K562 (cell line): ENCODE results near the gene ANKRD27. TPM values are rescaled to one million over a fixed set of nuclear protein-coding genes. Genes with fewer than 3 reads are reported as not detected.
A peak's percentile ranks its signal among the peaks of the same experiment; 100 is the strongest.

Experiments used
- CEBPG ChIP-seq, 3 experiments: fragments of 200-800 bp in 1 of 3; sonication (Bioruptor generic) in 1 of 3; sonication (generic) in 1 of 3; formaldehyde crosslinking in 1 of 3; IDR thresholded peaks in 2 of 3; conservative IDR thresholded peaks in 1 of 3; 2 replicates each; pipeline versions ENCODE4 v1.6.1 to v1.8.0; 2016 to 2022; ENCODE audit warnings: missing compliant biosample characterization in 2 of 3, missing genetic modification characterization in 2 of 3, mild to moderate bottlenecking in 1 of 3, missing genetic modification reagents in 1 of 3
- CHD2 ChIP-seq: IDR thresholded peaks from 2 replicates; pipeline ENCODE4 v1.6.1; 2011; ENCODE audit warnings: low read depth, low read length
- CTBP1 ChIP-seq: fragments of 450-650 bp; IDR thresholded peaks from 2 replicates; pipeline ENCODE4 v1.6.1; 2016; ENCODE audit warnings: borderline replicate concordance
- ESRRB ChIP-seq: fragments of 250-450 bp; sonication (Bioruptor Pico); IDR thresholded peaks from 2 replicates; pipeline ENCODE4 v1.5.0; 2020; ENCODE audit warnings: mild to moderate bottlenecking, moderate library complexity, borderline replicate concordance
- HDAC1 ChIP-seq, 2 experiments: fragments of 450-650 bp; IDR thresholded peaks; 2 replicates each; pipeline ENCODE4 v1.6.1; 2016 to 2017; ENCODE audit warnings: inconsistent platforms in 1 of 2, mild to moderate bottlenecking in 1 of 2, moderate library complexity in 1 of 2
- KDM4B ChIP-seq, 2 experiments: fragments of 450-650 bp in 1 of 2; sonication (generic) in 1 of 2; IDR thresholded peaks; 2 replicates each; pipeline ENCODE4 v1.6.1; 2016 to 2017; ENCODE audit warnings: borderline replicate concordance in 2 of 2, antibody characterized with exemption in 1 of 2, low read depth in 1 of 2, mild to moderate bottlenecking in 1 of 2
- KLF1 ChIP-seq: fragments of 450-650 bp; IDR thresholded peaks from 2 replicates; pipeline ENCODE4 v1.6.1; 2016; ENCODE audit warnings: missing genetic modification characterization, missing compliant biosample characterization
- LEF1 ChIP-seq: fragments of 450-650 bp; IDR thresholded peaks from 2 replicates; pipeline ENCODE4 v1.6.1; 2016; ENCODE audit warnings: mild to moderate bottlenecking
- MBD2 ChIP-seq: sonication (generic); IDR thresholded peaks from 2 replicates; pipeline ENCODE4 v1.6.1; 2016; ENCODE audit warnings: low read depth, borderline replicate concordance
- MXI1 ChIP-seq: IDR thresholded peaks from 2 replicates; pipeline ENCODE4 v1.6.1; 2011; ENCODE audit warnings: low read depth, mild to moderate bottlenecking, improper control_type of control experiment, low read length
- NEUROD1 ChIP-seq: fragments of 150-350 bp; IDR thresholded peaks from 2 replicates; pipeline ENCODE4 v1.6.1; 2014; ENCODE audit warnings: borderline replicate concordance, low read length, low read depth; ENCODE audit not compliant: partially characterized antibody
- NR1H2 ChIP-seq: sonication (generic); formaldehyde crosslinking; IDR thresholded peaks from 2 replicates; pipeline ENCODE4 v1.4.0; 2020; ENCODE audit warnings: mild to moderate bottlenecking, missing genetic modification reagents
- NR2C2 ChIP-seq, 2 experiments: fragments of 200-800 bp in 1 of 2; sonication (Bioruptor generic) in 1 of 2; sonication (generic) in 1 of 2; formaldehyde crosslinking in 1 of 2; IDR thresholded peaks; 2 replicates each; pipeline versions ENCODE4 v1.6.1 to v1.8.0; 2016 to 2022; ENCODE audit warnings: mild to moderate bottlenecking in 1 of 2, missing compliant biosample characterization in 1 of 2, missing genetic modification characterization in 1 of 2, missing genetic modification reagents in 1 of 2
- PPARD ChIP-seq: fragments of 250-450 bp; sonication (Bioruptor Pico); IDR thresholded peaks from 2 replicates; pipeline ENCODE4 v1.8.0; 2022; ENCODE audit warnings: inconsistent platforms, mild to moderate bottlenecking, moderate library complexity
- RBBP5 ChIP-seq: fragments of 200-600 bp; sonication (generic); IDR thresholded peaks from 2 replicates; pipeline ENCODE4 v1.6.1; 2012; ENCODE audit warnings: borderline replicate concordance, mild to moderate bottlenecking, low read length, control low read depth, inconsistent platforms; ENCODE audit not compliant: insufficient read depth, poor library complexity, severe bottlenecking
- RBM22 ChIP-seq: fragments of 200-400 bp; formaldehyde crosslinking; IDR thresholded peaks from 2 replicates; pipeline ENCODE4 v1.6.1; 2018; ENCODE audit warnings: low read length, low read depth; ENCODE audit not compliant: poor library complexity, severe bottlenecking
- SMAD4 ChIP-seq: fragments of 250-450 bp; sonication (Bioruptor Pico); conservative IDR thresholded peaks from 2 replicates; pipeline ENCODE4 v1.8.0; 2021; ENCODE audit warnings: inconsistent platforms, mild to moderate bottlenecking, moderate library complexity
- U2AF2 ChIP-seq: fragments of 200-400 bp; formaldehyde crosslinking; optimal IDR thresholded peaks from 2 replicates; pipeline ENCODE3; 2017; ENCODE audit warnings: low read depth, mild to moderate bottlenecking, low read length
- WHSC1 ChIP-seq: IDR thresholded peaks from one replicate; pipeline ENCODE4 v1.6.1; 2012; ENCODE audit warnings: low read length, control low read depth, inconsistent platforms
- polyA plus RNA-seq, 8 experiments: library from polyadenylated mRNA; depleted of rRNA in 4 of 8; stranded (reverse) in 5 of 8; unstranded in 3 of 8; fragments of >200 nt; fragmentation: Nextera tagmentation in 2 of 8; fragmentation: Illumina TruSeq in 1 of 8; extraction: Ambion mirVana in 2 of 8; extraction: Trizol in 1 of 8; gene quantifications; 2 replicates each; pipeline versions ENCODE4 v1.2.1 to v1.2.3, GENCODE V29; 2011 to 2014; ENCODE audit warnings: inconsistent platforms in 1 of 8, missing spikeins in 1 of 8
- total RNA-seq, 7 experiments: library from RNA; depleted of rRNA in 6 of 7; stranded (reverse); fragments of >200 nt in 6 of 7; fragmentation: Illumina TruSeq in 2 of 7; extraction: Trizol in 2 of 7; gene quantifications; 2 replicates each; pipeline versions ENCODE4 v1.2.1 to v1.2.3, GENCODE V29; 2011 to 2021; ENCODE audit warnings: low replicate concordance in 1 of 7
- TF ChIP-seq, protein P1 (sequence below), 2 experiments: fragments of 450-650 bp in 1 of 2; sonication (generic) in 1 of 2; formaldehyde crosslinking in 1 of 2; IDR thresholded peaks in 1 of 2; conservative IDR thresholded peaks in 1 of 2; 2 replicates each; pipeline versions ENCODE4 v1.6.1 to v1.8.1; 2016 to 2023; ENCODE audit warnings: mild to moderate bottlenecking in 2 of 2, moderate library complexity in 2 of 2, inconsistent platforms in 1 of 2, missing genetic modification reagents in 1 of 2
- TF ChIP-seq, protein P2 (sequence below): fragments of 150-350 bp; IDR thresholded peaks from 2 replicates; pipeline ENCODE4 v1.6.1; 2014; ENCODE audit warnings: low read depth, mild to moderate bottlenecking, low read length, borderline replicate concordance
- TF ChIP-seq, protein P3 (sequence below): sonication (generic); formaldehyde crosslinking; IDR thresholded peaks from 2 replicates; pipeline ENCODE4 v1.8.0; 2022; ENCODE audit warnings: mild to moderate bottlenecking, missing genetic modification reagents

The ANKRD27 gene
- total and polyA plus RNA-seq, 9 of the 15 experiments (the other 6 are each of a cell fraction or from before 2014, with no cell fraction given), result 5.3 to 71.3 (median 54.2) TPM

DNA sequence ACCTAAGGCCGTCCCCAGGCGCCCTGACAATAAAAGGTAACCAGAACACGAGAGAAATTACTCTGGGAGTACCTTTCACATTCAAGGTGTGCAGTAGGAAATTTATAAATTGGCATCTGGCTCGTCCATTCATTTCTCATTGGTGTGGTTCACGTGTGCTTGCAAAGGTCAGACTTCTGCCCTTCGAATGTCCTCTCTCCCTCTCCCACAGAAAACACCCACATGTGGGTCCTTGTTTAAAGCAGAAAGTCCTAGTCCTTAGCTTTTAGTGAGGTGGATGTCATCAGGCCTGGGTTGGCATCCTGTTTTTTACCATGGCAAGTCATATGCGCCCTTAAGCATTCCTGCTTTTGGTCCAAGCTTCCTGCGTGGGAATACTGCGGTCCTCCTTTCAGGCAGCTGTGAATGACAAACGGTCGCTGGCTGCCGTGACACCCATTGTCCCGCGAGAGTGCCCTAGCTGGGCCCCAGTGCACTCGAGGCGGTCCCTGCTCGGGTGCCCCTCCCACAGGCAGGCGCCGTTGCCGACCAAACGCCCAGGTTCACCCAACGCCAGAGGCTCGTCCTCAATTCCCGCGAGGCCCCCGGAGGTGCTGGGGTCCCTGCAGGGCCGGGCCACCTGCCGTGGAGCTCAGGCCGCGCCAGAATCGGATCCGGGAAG lies 16.4 kb upstream of the ANKRD27 start, which contains the start of gene NUDT19 (continued):
- TF ChIP-seq NR1H2 (no peak), NR2C2 (CRISPR knock-in tag; IDR thresholded peaks at IDR 0.05) (no peak), NR2C2 (tag; IDR thresholded peaks at IDR 0.05) (peak; percentile 68), RBM22 (no peak), HDAC1 (IDR thresholded peaks at IDR 0.05) (peak in 1 of 2 experiments; percentile 72; a peak in 2 of 4 replicates), KDM4B (IDR thresholded peaks at IDR 0.05; ENCODE audit: borderline replicate concordance in 2 of 2, low read depth in 1 of 2) (peak in 1 of 2 experiments; percentile 40; a peak in 1 of 4 replicates), NEUROD1 (peak; percentile 66), CHD2 (peak; percentile 95), PPARD (no peak), U2AF2 (no peak), CTBP1 (no peak), LEF1 (0 out of 2 replicates have a peak, but pooled peaks have one; percentile 31), CEBPG (CRISPR knock-in tag; IDR thresholded peaks at IDR 0.05) (no peak), CEBPG (tag; conservative IDR thresholded peaks at IDR 0.05 in 1 of 2, IDR thresholded peaks at IDR 0.05 in 1 of 2) (no peak), KLF1 (tag) (no peak), RBBP5 (no peak), WHSC1 (no peak), MXI1 (no peak), SMAD4 (CRISPR knock-in tag) (no peak), MBD2 (peak; percentile 48; the same call in 1 of the 2 replicates), ESRRB (CRISPR knock-in tag) (no peak)
- TF ChIP-seq, protein P1, sequence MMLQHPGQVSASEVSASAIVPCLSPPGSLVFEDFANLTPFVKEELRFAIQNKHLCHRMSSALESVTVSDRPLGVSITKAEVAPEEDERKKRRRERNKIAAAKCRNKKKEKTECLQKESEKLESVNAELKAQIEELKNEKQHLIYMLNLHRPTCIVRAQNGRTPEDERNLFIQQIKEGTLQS (IDR thresholded peaks at IDR 0.05), result no peak
- TF ChIP-seq, protein P1 (CRISPR knock-in tag; conservative IDR thresholded peaks at IDR 0.05), result no peak
- TF ChIP-seq, protein P2, sequence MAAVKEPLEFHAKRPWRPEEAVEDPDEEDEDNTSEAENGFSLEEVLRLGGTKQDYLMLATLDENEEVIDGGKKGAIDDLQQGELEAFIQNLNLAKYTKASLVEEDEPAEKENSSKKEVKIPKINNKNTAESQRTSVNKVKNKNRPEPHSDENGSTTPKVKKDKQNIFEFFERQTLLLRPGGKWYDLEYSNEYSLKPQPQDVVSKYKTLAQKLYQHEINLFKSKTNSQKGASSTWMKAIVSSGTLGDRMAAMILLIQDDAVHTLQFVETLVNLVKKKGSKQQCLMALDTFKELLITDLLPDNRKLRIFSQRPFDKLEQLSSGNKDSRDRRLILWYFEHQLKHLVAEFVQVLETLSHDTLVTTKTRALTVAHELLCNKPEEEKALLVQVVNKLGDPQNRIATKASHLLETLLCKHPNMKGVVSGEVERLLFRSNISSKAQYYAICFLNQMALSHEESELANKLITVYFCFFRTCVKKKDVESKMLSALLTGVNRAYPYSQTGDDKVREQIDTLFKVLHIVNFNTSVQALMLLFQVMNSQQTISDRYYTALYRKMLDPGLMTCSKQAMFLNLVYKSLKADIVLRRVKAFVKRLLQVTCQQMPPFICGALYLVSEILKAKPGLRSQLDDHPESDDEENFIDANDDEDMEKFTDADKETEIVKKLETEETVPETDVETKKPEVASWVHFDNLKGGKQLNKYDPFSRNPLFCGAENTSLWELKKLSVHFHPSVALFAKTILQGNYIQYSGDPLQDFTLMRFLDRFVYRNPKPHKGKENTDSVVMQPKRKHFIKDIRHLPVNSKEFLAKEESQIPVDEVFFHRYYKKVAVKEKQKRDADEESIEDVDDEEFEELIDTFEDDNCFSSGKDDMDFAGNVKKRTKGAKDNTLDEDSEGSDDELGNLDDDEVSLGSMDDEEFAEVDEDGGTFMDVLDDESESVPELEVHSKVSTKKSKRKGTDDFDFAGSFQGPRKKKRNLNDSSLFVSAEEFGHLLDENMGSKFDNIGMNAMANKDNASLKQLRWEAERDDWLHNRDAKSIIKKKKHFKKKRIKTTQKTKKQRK, result no peak
- TF ChIP-seq, protein P3, sequence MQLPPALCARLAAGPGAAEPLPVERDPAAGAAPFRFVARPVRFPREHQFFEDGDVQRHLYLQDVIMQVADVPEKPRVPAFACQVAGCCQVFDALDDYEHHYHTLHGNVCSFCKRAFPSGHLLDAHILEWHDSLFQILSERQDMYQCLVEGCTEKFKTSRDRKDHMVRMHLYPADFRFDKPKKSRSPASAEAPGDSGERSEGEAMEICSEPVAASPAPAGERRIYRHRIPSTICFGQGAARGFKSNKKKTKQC (CRISPR knock-in tag), result no peak
